Suprapubic skin (tissue), 4 donors: ENCODE results near the gene ESRRB.

Experiments used
- CTCF ChIP-seq, 2 donors: fragments of 200-600 bp in 1 of 2; fragments of 450-650 bp in 1 of 2; sonication (generic) in 1 of 2; IDR thresholded peaks; one replicate each; pipeline ENCODE4 v1.5.1; 2016 to 2019; ENCODE audit warnings: antibody characterized with exemption in 2 of 2, mild to moderate bottlenecking in 1 of 2, moderate library complexity in 1 of 2
- EP300 ChIP-seq: sonication (generic); formaldehyde crosslinking; IDR thresholded peaks from one replicate; pipeline ENCODE4 v1.6.1; 2017; ENCODE audit warnings: antibody characterized with exemption
- POLR2A ChIP-seq, 2 donors: fragments of 450-650 bp; IDR thresholded peaks; one replicate each; pipeline ENCODE4 v1.6.1; 2017; ENCODE audit warnings: antibody characterized with exemption in 2 of 2, mild to moderate bottlenecking in 2 of 2, moderate library complexity in 2 of 2
- POLR2AphosphoS5 ChIP-seq, 3 donors: sonication (generic); formaldehyde crosslinking; IDR thresholded peaks; one replicate each; pipeline ENCODE4 v1.6.1; 2017; ENCODE audit warnings: antibody characterized with exemption in 3 of 3

GRCh38 chr14:76498976-76499375 lies 123.0 kb downstream of the ESRRB start:
- TF ChIP-seq CTCF (IDR thresholded peaks at IDR 0.05) (no peak), POLR2A (IDR thresholded peaks at IDR 0.05) (no peak), POLR2AphosphoS5 (IDR thresholded peaks at IDR 0.05) (no peak), EP300 (no peak)
